22Rv1 (cell line): ENCODE measurements around the gene PRDM12.

Experiments
- ZFX ChIP-seq: fragments of 450-650 bp; IDR thresholded peaks from 2 replicates; pipeline ENCODE4 v1.6.1; 2017; ENCODE audit warnings: antibody characterized with exemption, borderline replicate concordance
- TF ChIP-seq, protein P1 (sequence below): fragments of 450-650 bp; IDR thresholded peaks from 2 replicates; pipeline ENCODE4 v1.5.1; 2017; ENCODE audit warnings: mild to moderate bottlenecking

DNA sequence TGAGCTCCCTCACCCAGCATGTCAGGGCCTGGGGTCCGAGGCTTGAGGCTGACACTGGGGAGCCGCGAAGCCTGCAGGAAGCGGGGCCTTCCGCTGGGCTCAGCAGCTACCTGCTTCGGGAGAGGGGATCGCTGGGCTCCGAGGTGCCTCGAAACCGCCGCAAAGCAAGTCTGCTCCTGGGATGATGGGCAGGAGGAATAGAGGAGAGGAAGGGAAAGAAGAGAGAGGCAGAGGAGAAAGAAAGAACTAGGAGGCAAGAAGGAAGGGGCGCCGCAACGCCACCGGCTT lies 1.5 kb upstream of the PRDM12 start:
- TF ChIP-seq, protein P1, sequence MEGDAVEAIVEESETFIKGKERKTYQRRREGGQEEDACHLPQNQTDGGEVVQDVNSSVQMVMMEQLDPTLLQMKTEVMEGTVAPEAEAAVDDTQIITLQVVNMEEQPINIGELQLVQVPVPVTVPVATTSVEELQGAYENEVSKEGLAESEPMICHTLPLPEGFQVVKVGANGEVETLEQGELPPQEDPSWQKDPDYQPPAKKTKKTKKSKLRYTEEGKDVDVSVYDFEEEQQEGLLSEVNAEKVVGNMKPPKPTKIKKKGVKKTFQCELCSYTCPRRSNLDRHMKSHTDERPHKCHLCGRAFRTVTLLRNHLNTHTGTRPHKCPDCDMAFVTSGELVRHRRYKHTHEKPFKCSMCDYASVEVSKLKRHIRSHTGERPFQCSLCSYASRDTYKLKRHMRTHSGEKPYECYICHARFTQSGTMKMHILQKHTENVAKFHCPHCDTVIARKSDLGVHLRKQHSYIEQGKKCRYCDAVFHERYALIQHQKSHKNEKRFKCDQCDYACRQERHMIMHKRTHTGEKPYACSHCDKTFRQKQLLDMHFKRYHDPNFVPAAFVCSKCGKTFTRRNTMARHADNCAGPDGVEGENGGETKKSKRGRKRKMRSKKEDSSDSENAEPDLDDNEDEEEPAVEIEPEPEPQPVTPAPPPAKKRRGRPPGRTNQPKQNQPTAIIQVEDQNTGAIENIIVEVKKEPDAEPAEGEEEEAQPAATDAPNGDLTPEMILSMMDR: no peak
- no peak for TF ChIP-seq ZFX
